HEK293T (cell line): ENCODE results near the gene ARHGEF28.

Experiments
- BHLHE40 ChIP-seq: fragments of 450-650 bp; IDR thresholded peaks from 2 replicates; pipeline ENCODE4 v1.6.1; 2016; ENCODE audit warnings: mild to moderate bottlenecking, moderate library complexity, borderline replicate concordance
- ELF4 ChIP-seq: fragments of 450-650 bp; IDR thresholded peaks from 2 replicates; pipeline ENCODE4 v1.6.1; 2017; ENCODE audit warnings: antibody characterized with exemption
- FOXA1 ChIP-seq: fragments of 450-650 bp; IDR thresholded peaks from 2 replicates; pipeline ENCODE4 v1.6.1; 2016; ENCODE audit warnings: mild to moderate bottlenecking
- FOXK2 ChIP-seq: fragments of 450-650 bp; IDR thresholded peaks from 2 replicates; pipeline ENCODE4 v1.6.1; 2016; ENCODE audit warnings: mild to moderate bottlenecking
- HDGF ChIP-seq: fragments of 450-650 bp; IDR thresholded peaks from 2 replicates; pipeline ENCODE4 v1.6.1; 2017; ENCODE audit warnings: antibody characterized with exemption, borderline replicate concordance
- NFRKB ChIP-seq: fragments of 450-650 bp; IDR thresholded peaks from 2 replicates; pipeline ENCODE4 v1.6.1; 2016; ENCODE audit warnings: mild to moderate bottlenecking, moderate library complexity
- SUZ12 ChIP-seq: fragments of 450-650 bp; IDR thresholded peaks from 2 replicates; pipeline ENCODE4 v1.6.1; 2016; ENCODE audit warnings: mild to moderate bottlenecking
- TARDBP ChIP-seq: fragments of 450-650 bp; IDR thresholded peaks from 2 replicates; pipeline ENCODE4 v1.6.1; 2016

DNA sequence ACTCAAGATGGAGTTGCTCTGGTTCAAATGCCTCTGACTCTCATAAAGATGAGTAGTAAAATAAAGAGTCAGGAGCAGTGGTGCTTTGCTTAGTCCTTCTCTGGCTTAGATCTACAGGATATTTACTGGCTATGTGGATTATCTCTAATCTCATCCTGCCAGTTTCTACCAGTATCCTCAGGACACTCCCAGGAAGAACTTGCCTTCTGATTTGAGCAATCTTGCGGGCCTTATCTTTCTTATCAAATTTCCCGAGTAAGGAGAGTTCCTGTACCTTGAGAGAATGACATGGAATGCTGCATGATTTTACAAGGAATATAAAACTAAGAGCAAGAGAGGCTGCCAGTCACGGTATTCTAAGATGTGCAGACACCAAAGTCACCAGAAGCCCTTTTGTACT is 364.0 kb downstream of the ARHGEF28 start:
- TF ChIP-seq SUZ12 = no peak
- no peak for TF ChIP-seq TARDBP
- no peak for TF ChIP-seq NFRKB
- TF ChIP-seq FOXA1 = no peak
- TF ChIP-seq FOXK2 = no peak
- no peak for TF ChIP-seq BHLHE40
- no peak for TF ChIP-seq HDGF
- no peak for TF ChIP-seq ELF4
